ENCODE results near the gene BTRC. TPM values are rescaled to one million over a fixed set of nuclear protein-coding genes. Genes with fewer than 3 reads are reported as not detected.
A peak's percentile ranks its signal among the peaks of the same experiment; 100 is the strongest.

The BTRC gene
- total and polyA plus RNA-seq, 8 donors, result 3.5 to 14.5 (median 4.7) TPM

DNA sequence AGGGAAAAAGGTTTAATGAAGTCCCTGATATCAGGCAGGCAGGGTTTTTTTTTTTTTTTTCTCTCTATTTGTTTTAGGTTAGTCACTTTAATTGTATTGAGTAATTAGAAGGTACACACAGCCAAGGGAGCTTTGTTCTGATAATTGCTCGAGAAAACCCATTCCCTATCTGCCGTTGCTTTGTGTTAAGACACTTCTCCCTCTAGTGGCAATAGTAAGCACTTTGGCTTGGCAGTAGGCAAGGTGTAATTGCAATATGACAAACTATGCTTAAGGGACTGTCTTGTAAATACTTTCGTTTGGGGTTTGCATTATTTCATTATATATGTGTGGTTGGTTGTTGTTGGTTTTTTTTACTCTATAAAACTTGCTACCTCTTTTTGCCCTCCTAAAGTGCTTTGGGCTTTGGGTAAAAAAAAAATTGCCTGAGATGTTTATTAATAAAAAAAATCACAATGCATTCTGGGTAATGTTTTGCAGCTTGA, 113.4 kb downstream of the BTRC start:
- intact Hi-C loops (cut with DNase I; ENCODE audit: low total_unique reads), result no loop called here
- peaks cover 0 to 9% (median 2%) of the 10 kb centered on the region in 4 donors for H3K36me3 ChIP-seq
- peak in 1 of 2 donors; percentile 86 for DNase-seq
- H3K9me3 ChIP-seq, result no peaks in the 10 kb centered on the region
- H3K27ac ChIP-seq, result no peak overlapping the region
- peaks cover 0 to 14% (median 8%) of the 10 kb centered on the region in 4 donors for H3K4me1 ChIP-seq
- WGBS, 5 donors, result 1 to 2% (median 2%) methylated on average over 3 of the region's 3 CpGs
- no peak overlapping the region for H3K4me3 ChIP-seq
- peak in 1 of 3 donors; percentile 84 for TF ChIP-seq POLR2AphosphoS5 (IDR thresholded peaks at IDR 0.05)
- no peak for TF ChIP-seq EP300 (IDR thresholded peaks at IDR 0.05)
- no peak for TF ChIP-seq POLR2A (IDR thresholded peaks at IDR 0.05)
- TF ChIP-seq, protein P1, sequence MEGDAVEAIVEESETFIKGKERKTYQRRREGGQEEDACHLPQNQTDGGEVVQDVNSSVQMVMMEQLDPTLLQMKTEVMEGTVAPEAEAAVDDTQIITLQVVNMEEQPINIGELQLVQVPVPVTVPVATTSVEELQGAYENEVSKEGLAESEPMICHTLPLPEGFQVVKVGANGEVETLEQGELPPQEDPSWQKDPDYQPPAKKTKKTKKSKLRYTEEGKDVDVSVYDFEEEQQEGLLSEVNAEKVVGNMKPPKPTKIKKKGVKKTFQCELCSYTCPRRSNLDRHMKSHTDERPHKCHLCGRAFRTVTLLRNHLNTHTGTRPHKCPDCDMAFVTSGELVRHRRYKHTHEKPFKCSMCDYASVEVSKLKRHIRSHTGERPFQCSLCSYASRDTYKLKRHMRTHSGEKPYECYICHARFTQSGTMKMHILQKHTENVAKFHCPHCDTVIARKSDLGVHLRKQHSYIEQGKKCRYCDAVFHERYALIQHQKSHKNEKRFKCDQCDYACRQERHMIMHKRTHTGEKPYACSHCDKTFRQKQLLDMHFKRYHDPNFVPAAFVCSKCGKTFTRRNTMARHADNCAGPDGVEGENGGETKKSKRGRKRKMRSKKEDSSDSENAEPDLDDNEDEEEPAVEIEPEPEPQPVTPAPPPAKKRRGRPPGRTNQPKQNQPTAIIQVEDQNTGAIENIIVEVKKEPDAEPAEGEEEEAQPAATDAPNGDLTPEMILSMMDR (IDR thresholded peaks at IDR 0.05), result peak in 5 of 7 experiments; percentile 60 to 88 (median 76)
- H3K27me3 ChIP-seq, result no peaks in the 10 kb centered on the region

DNA sequence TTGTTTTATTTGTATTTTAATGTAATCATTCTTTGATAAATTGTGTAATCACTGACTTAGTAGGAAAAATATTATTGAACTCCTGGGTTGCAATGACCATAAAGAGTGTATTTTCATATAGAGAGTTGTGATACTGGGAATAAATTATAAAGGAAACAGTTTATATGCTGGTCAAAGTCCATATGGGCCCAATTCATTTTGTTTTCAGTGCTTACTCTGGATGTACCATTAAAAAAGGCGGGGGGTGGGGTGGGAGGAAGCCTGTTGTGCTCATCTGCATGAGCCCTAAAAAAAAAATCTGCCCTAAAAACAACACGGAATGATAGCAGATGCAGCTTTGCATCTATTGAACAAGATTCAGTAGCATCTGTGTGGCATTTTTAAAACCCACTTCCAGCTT, 114.2 kb downstream of the BTRC start:
- no peak for DNase-seq
- 75 to 84% (median 77%) methylated on average over 2 of the region's 2 CpGs for WGBS, 5 donors
- Histone ChIP-seq H3K36me3 (peaks cover 0 to 3% (median 0%) of the 10 kb centered on the region in 4 donors), H3K4me3 (no peak overlapping the region), H3K27me3 (no peaks in the 10 kb centered on the region), H3K9me3 (no peaks in the 10 kb centered on the region), H3K27ac (no peak overlapping the region), H3K4me1 (peaks cover 0 to 14% (median 8%) of the 10 kb centered on the region in 4 donors)
- TF ChIP-seq EP300 (IDR thresholded peaks at IDR 0.05) (no peak), POLR2A (IDR thresholded peaks at IDR 0.05) (no peak)
- TF ChIP-seq, protein P1 (IDR thresholded peaks at IDR 0.05), result no peak
- intact Hi-C loops (cut with DNase I; ENCODE audit: low total_unique reads), result no loop called here

DNA sequence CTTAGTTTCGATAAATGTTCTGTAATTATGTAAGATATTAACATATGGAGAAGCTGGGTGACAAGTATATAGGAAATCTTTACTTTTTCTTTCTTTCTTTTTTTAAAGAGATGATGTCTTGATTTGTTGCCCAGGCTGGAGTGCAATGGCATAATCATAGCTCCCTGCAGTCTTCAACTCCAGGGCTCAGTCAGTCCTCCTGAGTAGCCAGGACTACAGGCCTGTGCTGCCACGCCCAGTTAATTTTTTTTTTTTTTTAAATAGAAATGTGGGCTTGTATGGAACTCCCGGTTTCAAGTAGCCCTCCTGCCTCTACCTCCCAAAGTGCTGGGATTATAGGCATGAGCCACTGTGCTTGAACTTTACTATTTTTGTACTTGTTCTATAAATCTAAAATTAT, 122.4 kb downstream of the BTRC start:
- Histone ChIP-seq H3K4me1 (no peaks in the 10 kb centered on the region), H3K27me3 (no peaks in the 10 kb centered on the region), H3K36me3 (peaks cover 0 to 14% (median 4%) of the 10 kb centered on the region in 4 donors), H3K4me3 (no peak overlapping the region), H3K27ac (no peak overlapping the region), H3K9me3 (no peaks in the 10 kb centered on the region)
- WGBS, 5 donors, result 66 to 90% (median 86%) methylated on average over 3 of the region's 3 CpGs
- intact Hi-C loops (cut with DNase I; ENCODE audit: low total_unique reads), result no loop called here
- TF ChIP-seq POLR2A (IDR thresholded peaks at IDR 0.05), result no peak
- TF ChIP-seq POLR2AphosphoS5 (IDR thresholded peaks at IDR 0.05), result no peak
- TF ChIP-seq EP300 (IDR thresholded peaks at IDR 0.05), result no peak
- TF ChIP-seq, protein P1 (IDR thresholded peaks at IDR 0.05), result no peak
- DNase-seq, result no peak

DNA sequence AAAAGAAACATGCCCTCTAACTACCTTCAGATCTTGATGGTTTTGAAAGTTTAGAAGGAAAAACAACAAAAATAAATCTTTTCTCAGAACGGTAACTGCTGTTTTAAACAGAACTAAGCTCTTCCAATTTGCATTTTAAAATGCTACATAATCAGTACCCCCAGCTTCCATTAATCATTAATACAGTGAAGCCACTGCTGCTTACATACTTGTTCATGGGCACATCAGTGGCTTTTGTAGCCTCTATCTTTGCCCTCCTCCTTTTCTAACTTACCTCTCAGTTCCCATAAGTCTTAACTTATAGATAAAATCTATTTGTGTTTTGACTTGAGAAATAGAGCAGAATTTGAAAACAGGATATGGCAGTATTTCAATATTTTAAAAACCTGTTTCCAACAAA, 125.0 kb downstream of the BTRC start:
- TF ChIP-seq, protein P1 (IDR thresholded peaks at IDR 0.05), result no peak
- no peak for TF ChIP-seq POLR2A (IDR thresholded peaks at IDR 0.05)
- TF ChIP-seq POLR2AphosphoS5 (IDR thresholded peaks at IDR 0.05), result no peak
- TF ChIP-seq EP300 (IDR thresholded peaks at IDR 0.05), result no peak
- H3K27ac ChIP-seq, result no peak overlapping the region
- H3K36me3 ChIP-seq, result peaks cover 0 to 14% (median 4%) of the 10 kb centered on the region in 4 donors
- no peak for DNase-seq
- WGBS, 5 donors, result 57 to 72% (median 69%) methylated on average over 1 of the region's 1 CpG
- H3K9me3 ChIP-seq, result no peaks in the 10 kb centered on the region
- H3K4me3 ChIP-seq, result no peak overlapping the region
- no peaks in the 10 kb centered on the region for H3K4me1 ChIP-seq
- intact Hi-C loops (cut with DNase I; ENCODE audit: low total_unique reads), result no loop called here
- H3K27me3 ChIP-seq, result no peaks in the 10 kb centered on the region

All from stomach (tissue), 9 donors.